ENCODE measurements around the gene NTSR2. TPM values are rescaled to one million over a fixed set of nuclear protein-coding genes. Genes with fewer than 3 reads are reported as not detected.

NTSR2 gene
- total RNA-seq, 1 experiment from 2014 or later, result not detected

GRCh38 chr2:11665028-11665427 lies 5.0 kb downstream of the NTSR2 start:
- Mint-ChIP-seq H3K27ac (no peak overlapping the region), H3K4me1 (peaks cover 4% of the 10 kb centered on the region), H3K4me3 (no peak overlapping the region), H3K9me3 (peaks cover 19% of the 10 kb centered on the region), H3K27me3 (ENCODE audit: low read depth) (peaks cover 26% of the 10 kb centered on the region), H3K36me3 (peaks cover 11% of the 10 kb centered on the region)
- ChIA-PET CTCF (interaction anchor here (0.9 to 1.3 kb wide), 5 partner anchors 12 to 130 kb away, joined by 3 to 6 read pairs (median 4); no protein-coding TSS in a partner anchor), POLR2A (interaction anchor here (0.6 kb wide), 1 partner anchor 30 kb away, joined by 4 read pairs; no protein-coding TSS in a partner anchor)
- DNase-seq (ENCODE audit: low spot score) (no peak), ATAC-seq (no peak)
- no peak for TF ChIP-seq ZMAT4 (CRISPR knock-in tag; IDR thresholded peaks at IDR 0.05)

GRCh38 chr2:11663427-11663826 lies 6.6 kb downstream of the NTSR2 start:
- Mint-ChIP-seq H3K27me3 (ENCODE audit: low read depth) (peaks cover 15% of the 10 kb centered on the region), H3K9me3 (peaks cover 19% of the 10 kb centered on the region), H3K36me3 (peaks cover 11% of the 10 kb centered on the region), H3K27ac (no peak overlapping the region), H3K4me3 (no peak overlapping the region), H3K4me1 (no peaks in the 10 kb centered on the region)
- TF ChIP-seq, protein P1, sequence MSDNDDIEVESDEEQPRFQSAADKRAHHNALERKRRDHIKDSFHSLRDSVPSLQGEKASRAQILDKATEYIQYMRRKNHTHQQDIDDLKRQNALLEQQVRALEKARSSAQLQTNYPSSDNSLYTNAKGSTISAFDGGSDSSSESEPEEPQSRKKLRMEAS (CRISPR knock-in tag; IDR thresholded peaks at IDR 0.05), result no peak
- TF ChIP-seq GTF2I (CRISPR knock-in tag; conservative IDR thresholded peaks at IDR 0.05) (no peak), ZNF219 (CRISPR knock-in tag; IDR thresholded peaks at IDR 0.05; ENCODE audit: borderline replicate concordance) (no peak), ARID4B (CRISPR knock-in tag; IDR thresholded peaks at IDR 0.05; ENCODE audit: borderline replicate concordance) (no peak), IRF2 (CRISPR knock-in tag; IDR thresholded peaks at IDR 0.05; ENCODE audit: borderline replicate concordance, low read depth) (no peak), ZNF263 (CRISPR knock-in tag; IDR thresholded peaks at IDR 0.05; ENCODE audit: low read depth) (no peak), SMAD3 (CRISPR knock-in tag; IDR thresholded peaks at IDR 0.05; ENCODE audit: borderline replicate concordance) (no peak), NR3C1 (CRISPR knock-in tag; conservative IDR thresholded peaks at IDR 0.05; ENCODE audit: low read depth) (no peak), EMX1 (CRISPR knock-in tag; IDR thresholded peaks at IDR 0.05) (no peak), GABPB1 (CRISPR knock-in tag; IDR thresholded peaks at IDR 0.05) (no peak), ETV6 (CRISPR knock-in tag; IDR thresholded peaks at IDR 0.05) (no peak), SP1 (CRISPR knock-in tag; conservative IDR thresholded peaks at IDR 0.05) (no peak)
- TF ChIP-seq, protein P2, sequence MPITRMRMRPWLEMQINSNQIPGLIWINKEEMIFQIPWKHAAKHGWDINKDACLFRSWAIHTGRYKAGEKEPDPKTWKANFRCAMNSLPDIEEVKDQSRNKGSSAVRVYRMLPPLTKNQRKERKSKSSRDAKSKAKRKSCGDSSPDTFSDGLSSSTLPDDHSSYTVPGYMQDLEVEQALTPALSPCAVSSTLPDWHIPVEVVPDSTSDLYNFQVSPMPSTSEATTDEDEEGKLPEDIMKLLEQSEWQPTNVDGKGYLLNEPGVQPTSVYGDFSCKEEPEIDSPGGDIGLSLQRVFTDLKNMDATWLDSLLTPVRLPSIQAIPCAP (CRISPR knock-in tag; IDR thresholded peaks at IDR 0.05), result no peak
- DNase-seq (ENCODE audit: low spot score) (no peak), ATAC-seq (no peak)
- ChIA-PET POLR2A (no interaction called here), CTCF (no interaction called here)

- CTCF ChIA-PET, result no interaction called here
- H3K4me3 Mint-ChIP-seq, result no peak overlapping the region
These were observed 7.1 kb downstream of the NTSR2 start for GRCh38 chr2:11662882-11663281.

More at GRCh38 chr2:11662882-11663281, 7.1 kb downstream of the NTSR2 start:
- Mint-ChIP-seq H3K27me3 (ENCODE audit: low read depth) (peaks cover 9% of the 10 kb centered on the region), H3K36me3 (peaks cover 11% of the 10 kb centered on the region), H3K4me1 (no peaks in the 10 kb centered on the region), H3K9me3 (peaks cover 19% of the 10 kb centered on the region), H3K27ac (no peak overlapping the region)
- TF ChIP-seq, protein P3, sequence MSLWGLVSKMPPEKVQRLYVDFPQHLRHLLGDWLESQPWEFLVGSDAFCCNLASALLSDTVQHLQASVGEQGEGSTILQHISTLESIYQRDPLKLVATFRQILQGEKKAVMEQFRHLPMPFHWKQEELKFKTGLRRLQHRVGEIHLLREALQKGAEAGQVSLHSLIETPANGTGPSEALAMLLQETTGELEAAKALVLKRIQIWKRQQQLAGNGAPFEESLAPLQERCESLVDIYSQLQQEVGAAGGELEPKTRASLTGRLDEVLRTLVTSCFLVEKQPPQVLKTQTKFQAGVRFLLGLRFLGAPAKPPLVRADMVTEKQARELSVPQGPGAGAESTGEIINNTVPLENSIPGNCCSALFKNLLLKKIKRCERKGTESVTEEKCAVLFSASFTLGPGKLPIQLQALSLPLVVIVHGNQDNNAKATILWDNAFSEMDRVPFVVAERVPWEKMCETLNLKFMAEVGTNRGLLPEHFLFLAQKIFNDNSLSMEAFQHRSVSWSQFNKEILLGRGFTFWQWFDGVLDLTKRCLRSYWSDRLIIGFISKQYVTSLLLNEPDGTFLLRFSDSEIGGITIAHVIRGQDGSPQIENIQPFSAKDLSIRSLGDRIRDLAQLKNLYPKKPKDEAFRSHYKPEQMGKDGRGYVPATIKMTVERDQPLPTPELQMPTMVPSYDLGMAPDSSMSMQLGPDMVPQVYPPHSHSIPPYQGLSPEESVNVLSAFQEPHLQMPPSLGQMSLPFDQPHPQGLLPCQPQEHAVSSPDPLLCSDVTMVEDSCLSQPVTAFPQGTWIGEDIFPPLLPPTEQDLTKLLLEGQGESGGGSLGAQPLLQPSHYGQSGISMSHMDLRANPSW (CRISPR knock-in tag; conservative IDR thresholded peaks at IDR 0.05; ENCODE audit: low read depth), result no peak
- no peak for DNase-seq (ENCODE audit: low spot score)
- POLR2A ChIA-PET, result no interaction called here
- no peak for ATAC-seq

All from WTC11 (cell line).